H54 (cell line): ENCODE data around the gene THOC1.
"Not testable (repeated sequence)": the region's sequence is repeated elsewhere in the genome, so short reads cannot be mapped to it uniquely, and the experiment has no call there.

Experiments
- DNase-seq: peaks from one replicate; pipeline ENCODE4 v3.0.0; 2011; ENCODE audit warnings: low spot score, mixed read lengths; ENCODE audit not compliant: insufficient read length
- FAIRE-seq: peaks from 3 replicates; lab custom pipeline; 2011; peaks lifted over from hg19 to GRCh38; lab: Jason Lieb, UNC
- POLR2A ChIP-seq: IDR thresholded peaks from 2 replicates; pipeline ENCODE4 v1.6.1; 2011; ENCODE audit warnings: low read depth, mild to moderate bottlenecking, low read length

The THOC1 gene

GRCh38 chr18:267688-268552 is at the start of gene THOC1:
Gene THOC1, minus strand, starts transcription at chr18:268047. Its CDS starts 28 bp downstream, at chr18:268019.
- peak; percentile 83 for TF ChIP-seq POLR2A
- peak; percentile 83 for DNase-seq
- peak; percentile 83 for FAIRE-seq

GRCh38 chr18:317618-318017 is 49.8 kb upstream of the THOC1 start:
- no peak for FAIRE-seq
- no peak for DNase-seq
- no peak for TF ChIP-seq POLR2A

- TF ChIP-seq POLR2A = no peak
- no peak for FAIRE-seq
These were observed 48.5 kb upstream of the THOC1 start for GRCh38 chr18:316393-316792.

GRCh38 chr18:313931-314330 is 46.1 kb upstream of the THOC1 start:
- no peak for FAIRE-seq

More at GRCh38 chr18:316393-316792, 48.5 kb upstream of the THOC1 start:
- no peak for DNase-seq

GRCh38 chr18:312415-312814 is 44.6 kb upstream of the THOC1 start:
- DNase-seq (no peak), FAIRE-seq (no peak)
- no peak for TF ChIP-seq POLR2A

More at GRCh38 chr18:313931-314330, 46.1 kb upstream of the THOC1 start:
- no peak for DNase-seq
- no peak for TF ChIP-seq POLR2A

GRCh38 chr18:310042-310441 is 42.2 kb upstream of the THOC1 start:
- no peak for FAIRE-seq
- no peak for DNase-seq
- no peak for TF ChIP-seq POLR2A

- not testable (repeated sequence) for FAIRE-seq, DNase-seq
These were observed 40.2 kb upstream of the THOC1 start for GRCh38 chr18:308086-308485.

- FAIRE-seq (no peak), DNase-seq (no peak)
- TF ChIP-seq POLR2A = no peak
These were observed 38.9 kb upstream of the THOC1 start for GRCh38 chr18:306608-307255.

GRCh38 chr18:305003-305501 is 37.2 kb upstream of the THOC1 start:
- DNase-seq = no peak
- FAIRE-seq = no peak
- TF ChIP-seq POLR2A = no peak

GRCh38 chr18:303607-304006 is 35.8 kb upstream of the THOC1 start:
- DNase-seq = no peak
- FAIRE-seq = no peak
- no peak for TF ChIP-seq POLR2A

GRCh38 chr18:303011-303410 is 35.2 kb upstream of the THOC1 start:
- FAIRE-seq = no peak
- no peak for TF ChIP-seq POLR2A
- DNase-seq = no peak

- DNase-seq (no peak), FAIRE-seq (no peak)
- TF ChIP-seq POLR2A = no peak
These were observed 34.2 kb upstream of the THOC1 start for GRCh38 chr18:302097-302496.

- TF ChIP-seq POLR2A = no peak
- DNase-seq (no peak), FAIRE-seq (no peak)
These were observed 30.1 kb upstream of the THOC1 start for GRCh38 chr18:297936-298335.

GRCh38 chr18:295756-296490 is 28.1 kb upstream of the THOC1 start:
- no peak for TF ChIP-seq POLR2A
- FAIRE-seq (no peak), DNase-seq (no peak)
